GM19452 (cell line): ENCODE measurements around the gene VCPKMT.

Experiments
- ATAC-seq: cut with Tn5 transposase; IDR thresholded peaks from one replicate; pipeline ENCODE4 v1.9.1; 2021; ENCODE audit not compliant: unreplicated experiment

Gene VCPKMT

GRCh38 chr14:50116181-50116956 lies at the start of gene VCPKMT:
VCPKMT (minus strand) TSS chr14:50116572; CDS start chr14:50116552, 20 bp downstream.
- ATAC-seq = peak; percentile 98

- ATAC-seq = no peak
Observed at GRCh38 chr14:50156111-50156510, 39.7 kb upstream of the VCPKMT start.

GRCh38 chr14:50148799-50149198 lies 32.4 kb upstream of the VCPKMT start:
- ATAC-seq = no peak

GRCh38 chr14:50139192-50139591 lies 22.8 kb upstream of the VCPKMT start:
- no peak for ATAC-seq

- ATAC-seq = no peak
Observed at GRCh38 chr14:50127802-50128201, 11.4 kb upstream of the VCPKMT start.

GRCh38 chr14:50123062-50123461 lies 6.7 kb upstream of the VCPKMT start:
- no peak for ATAC-seq

- ATAC-seq = no peak
Observed at GRCh38 chr14:50122291-50122690, 5.9 kb upstream of the VCPKMT start.

- ATAC-seq = no peak
Observed at GRCh38 chr14:50121486-50121885, 5.1 kb upstream of the VCPKMT start.

GRCh38 chr14:50117456-50117855 lies 1.1 kb upstream of the VCPKMT start:
- ATAC-seq = no peak

- ATAC-seq = no peak
Observed at GRCh38 chr14:50116966-50117365, 594 bp upstream of the VCPKMT start.

- ATAC-seq = no peak
Observed at GRCh38 chr14:50113381-50114035, 2.9 kb downstream of the VCPKMT start.

- no peak for ATAC-seq
Observed at GRCh38 chr14:50110323-50111037, 5.9 kb downstream of the VCPKMT start.

GRCh38 chr14:50109342-50109741 lies 7.0 kb downstream of the VCPKMT start:
- no peak for ATAC-seq

GRCh38 chr14:50107850-50108249 lies 8.5 kb downstream of the VCPKMT start:
- no peak for ATAC-seq

- no peak for ATAC-seq
Observed at GRCh38 chr14:50106178-50106577, 10.2 kb downstream of the VCPKMT start.

- no peak for ATAC-seq
Observed at GRCh38 chr14:50103558-50103957, 12.8 kb downstream of the VCPKMT start.

GRCh38 chr14:50101417-50101816 lies 15.0 kb downstream of the VCPKMT start:
- no peak for ATAC-seq

GRCh38 chr14:50100805-50101204 lies 15.6 kb downstream of the VCPKMT start:
- ATAC-seq = no peak

- no peak for ATAC-seq
Observed at GRCh38 chr14:50099335-50099734, 17.0 kb downstream of the VCPKMT start.

- no peak for ATAC-seq
Observed at GRCh38 chr14:50095895-50096294, 20.5 kb downstream of the VCPKMT start.

- ATAC-seq = no peak
Observed at GRCh38 chr14:50094056-50094755, 22.2 kb downstream of the VCPKMT start.
